Trophoblast cell (in vitro differentiated cells and primary cell): ENCODE results near the gene TMEM266.
A peak's percentile ranks its signal among the peaks of the same experiment; 100 is the strongest.

ENCODE experiments used
- DNase-seq, 2 donors: peaks; one replicate each; pipeline ENCODE4 v3.0.0-alpha.2; 2016
- H2AFZ ChIP-seq: 2 replicates; pipeline ENCODE4 v1.6.1; 2013; ENCODE audit warnings: low read length, moderate library complexity, mild to moderate bottlenecking; ENCODE audit not compliant: insufficient read depth, poor library complexity
- H2AK5ac ChIP-seq: 2 replicates; pipeline ENCODE4 v1.6.1; 2013; ENCODE audit warnings: mild to moderate bottlenecking, low read length
- H2BK120ac ChIP-seq: 2 replicates; pipeline ENCODE4 v1.6.1; 2013; ENCODE audit warnings: low read length, mild to moderate bottlenecking, moderate library complexity; ENCODE audit not compliant: insufficient read depth, poor library complexity
- H2BK12ac ChIP-seq: 2 replicates; pipeline ENCODE4 v1.6.1; 2013; ENCODE audit warnings: mild to moderate bottlenecking, low read length, moderate library complexity
- H2BK5ac ChIP-seq: 2 replicates; pipeline ENCODE4 v1.6.1; 2013; ENCODE audit warnings: low read length, low read depth, moderate library complexity, mild to moderate bottlenecking; ENCODE audit not compliant: poor library complexity
- H3K14ac ChIP-seq: 2 replicates; pipeline ENCODE4 v1.6.1; 2013; ENCODE audit warnings: mild to moderate bottlenecking, low read length
- H3K18ac ChIP-seq: 2 replicates; pipeline ENCODE4 v1.6.1; 2013; ENCODE audit warnings: mild to moderate bottlenecking, low read length
- H3K23ac ChIP-seq: 2 replicates; pipeline ENCODE4 v1.6.1; 2013; ENCODE audit warnings: low read length
- H3K27ac ChIP-seq: 2 replicates; pipeline ENCODE4 v1.5.1; 2013; ENCODE audit warnings: low read depth, mild to moderate bottlenecking, inconsistent platforms, low read length, moderate library complexity
- H3K27me3 ChIP-seq: 2 replicates; pipeline ENCODE4 v1.6.1; 2013; ENCODE audit warnings: inconsistent platforms, mild to moderate bottlenecking, low read length, moderate library complexity; ENCODE audit not compliant: insufficient read depth
- H3K36me3 ChIP-seq, 2 experiments: 1 replicate in 1 of 2; 2 replicates in 1 of 2; pipeline ENCODE4 v1.6.1; 2013; ENCODE audit warnings: low read length in 2 of 2, mild to moderate bottlenecking in 2 of 2, moderate library complexity in 1 of 2; ENCODE audit not compliant: insufficient read depth in 2 of 2, control insufficient read depth in 1 of 2
- H3K4ac ChIP-seq: 2 replicates; pipeline ENCODE4 v1.6.1; 2013; ENCODE audit warnings: low read depth, mild to moderate bottlenecking, low read length, moderate library complexity
- H3K4me1 ChIP-seq, 2 experiments: 1 replicate in 1 of 2; 2 replicates in 1 of 2; pipeline ENCODE4 v1.6.1; 2013; ENCODE audit warnings: low read length in 2 of 2, mild to moderate bottlenecking in 2 of 2, moderate library complexity in 1 of 2; ENCODE audit not compliant: insufficient read depth in 2 of 2, control insufficient read depth in 1 of 2
- H3K4me2 ChIP-seq: 2 replicates; pipeline ENCODE4 v1.6.1; 2013; ENCODE audit warnings: inconsistent platforms, mild to moderate bottlenecking, low read length, moderate library complexity
- H3K4me3 ChIP-seq: 2 replicates; pipeline ENCODE4 v1.5.1; 2013; ENCODE audit warnings: mild to moderate bottlenecking, low read depth, low read length, inconsistent platforms
- H3K79me1 ChIP-seq: one replicate; pipeline ENCODE4 v1.6.1; 2013; ENCODE audit warnings: low read length
- H3K79me2 ChIP-seq: 2 replicates; pipeline ENCODE4 v1.6.1; 2013; ENCODE audit warnings: low read length, mild to moderate bottlenecking; ENCODE audit not compliant: control insufficient read depth, insufficient read depth, poor library complexity
- H3K9ac ChIP-seq: 2 replicates; pipeline ENCODE4 v1.6.1; 2013; ENCODE audit warnings: mild to moderate bottlenecking, low read length
- H3K9me3 ChIP-seq: 2 replicates; pipeline ENCODE4 v1.6.1; 2013; ENCODE audit warnings: low read depth, mild to moderate bottlenecking, control low read depth, inconsistent platforms, low read length; ENCODE audit not compliant: insufficient read depth
- H4K12ac ChIP-seq: 2 replicates; pipeline ENCODE4 v1.6.1; 2013; ENCODE audit warnings: low read depth, mild to moderate bottlenecking, low read length, moderate library complexity
- H4K8ac ChIP-seq: 2 replicates; pipeline ENCODE4 v1.6.1; 2013; ENCODE audit warnings: low read depth, mild to moderate bottlenecking, low read length, moderate library complexity
- H4K91ac ChIP-seq: one replicate; pipeline ENCODE4 v1.6.1; 2013; ENCODE audit warnings: low read depth, mild to moderate bottlenecking, low read length, moderate library complexity
- WGBS: extraction: QIAGEN DNeasy Blood & Tissue Kit; methylation state at CpG from one replicate; pipeline ENCODE4 v1.1.7; 2013; ENCODE audit warnings: missing lambda C conversion rate; ENCODE audit not compliant: insufficient read length, insufficient coverage; ENCODE audit errors: extremely low coverage; 5-methylcytosine and 5-hydroxymethylcytosine counted together

TMEM266 gene

GRCh38 chr15:76024021-76024768 lies 35.6 kb upstream of the TMEM266 start:
- H2BK5ac ChIP-seq: no peak overlapping the region
- no peak overlapping the region for H3K18ac ChIP-seq
- H2BK12ac ChIP-seq: no peak overlapping the region
- H3K27ac ChIP-seq: no peak overlapping the region
- no peak overlapping the region for H3K4me3 ChIP-seq
- no peak overlapping the region for H2AFZ ChIP-seq
- no CpG with 5 or more reads among the region's 4 CpGs for WGBS
- H3K4me1 ChIP-seq: peaks cover 0 to 3% of the 10 kb centered on the region in 2 experiments
- no peak overlapping the region for H3K4ac ChIP-seq
- H4K91ac ChIP-seq: no peak overlapping the region
- no peaks in the 10 kb centered on the region for H3K9me3 ChIP-seq
- H3K9ac ChIP-seq: no peak overlapping the region
- no peak overlapping the region for H4K8ac ChIP-seq
- no peaks in the 10 kb centered on the region for H3K79me2 ChIP-seq
- no peaks in the 10 kb centered on the region for H3K36me3 ChIP-seq
- no peak overlapping the region for H3K23ac ChIP-seq
- no peak overlapping the region for H4K12ac ChIP-seq
- no peak overlapping the region for H2AK5ac ChIP-seq
- H3K14ac ChIP-seq: no peak overlapping the region
- no peaks in the 10 kb centered on the region for H3K79me1 ChIP-seq
- no peak overlapping the region for H2BK120ac ChIP-seq
- no peaks in the 10 kb centered on the region for H3K27me3 ChIP-seq
- peak; percentile 86 to 93 for DNase-seq
- H3K4me2 ChIP-seq: no peak overlapping the region

- H3K27ac ChIP-seq: no peak overlapping the region
- no peaks in the 10 kb centered on the region for H3K27me3 ChIP-seq
- H3K79me1 ChIP-seq: no peaks in the 10 kb centered on the region
- no peak overlapping the region for H3K18ac ChIP-seq
- no peak for DNase-seq
- H2BK5ac ChIP-seq: no peak overlapping the region
- H2AK5ac ChIP-seq: no peak overlapping the region
- no peak overlapping the region for H3K4me3 ChIP-seq
- no peak overlapping the region for H3K9ac ChIP-seq
- H2AFZ ChIP-seq: no peak overlapping the region
- H3K4me1 ChIP-seq: no peaks in the 10 kb centered on the region
- H3K14ac ChIP-seq: no peak overlapping the region
- no peak overlapping the region for H4K8ac ChIP-seq
- no peak overlapping the region for H4K91ac ChIP-seq
- WGBS: no CpG with 5 or more reads among the region's 1 CpG
- H3K79me2 ChIP-seq: no peaks in the 10 kb centered on the region
- no peaks in the 10 kb centered on the region for H3K36me3 ChIP-seq
- H3K23ac ChIP-seq: no peak overlapping the region
- no peaks in the 10 kb centered on the region for H3K9me3 ChIP-seq
- no peak overlapping the region for H2BK120ac ChIP-seq
- H3K4me2 ChIP-seq: no peak overlapping the region
- no peak overlapping the region for H2BK12ac ChIP-seq
- no peak overlapping the region for H3K4ac ChIP-seq
- no peak overlapping the region for H4K12ac ChIP-seq
Observed at GRCh38 chr15:76032046-76032445, 27.7 kb upstream of the TMEM266 start.

GRCh38 chr15:76033438-76033837 lies 26.3 kb upstream of the TMEM266 start:
- no peak for DNase-seq
- Histone ChIP-seq H2BK12ac (no peak overlapping the region), H3K9me3 (no peaks in the 10 kb centered on the region), H3K9ac (no peak overlapping the region), H3K79me2 (no peaks in the 10 kb centered on the region), H2AK5ac (no peak overlapping the region), H2AFZ (no peak overlapping the region), H4K91ac (no peak overlapping the region), H4K12ac (no peak overlapping the region), H3K4me3 (no peak overlapping the region), H3K23ac (no peak overlapping the region), H3K14ac (no peak overlapping the region), H3K4ac (no peak overlapping the region), H3K36me3 (no peaks in the 10 kb centered on the region), H4K8ac (no peak overlapping the region), H2BK120ac (no peak overlapping the region), H3K27me3 (no peaks in the 10 kb centered on the region), H3K18ac (no peak overlapping the region), H3K79me1 (no peaks in the 10 kb centered on the region), H3K4me1 (no peaks in the 10 kb centered on the region), H3K4me2 (no peak overlapping the region), H3K27ac (no peak overlapping the region), H2BK5ac (no peak overlapping the region)
- no CpG with 5 or more reads among the region's 1 CpG for WGBS

- H3K23ac ChIP-seq: no peak overlapping the region
- no peaks in the 10 kb centered on the region for H3K4me1 ChIP-seq
- no peak overlapping the region for H2AK5ac ChIP-seq
- no peaks in the 10 kb centered on the region for H3K79me1 ChIP-seq
- no peak overlapping the region for H2BK5ac ChIP-seq
- no peak overlapping the region for H2BK120ac ChIP-seq
- H3K18ac ChIP-seq: no peak overlapping the region
- no peaks in the 10 kb centered on the region for H3K9me3 ChIP-seq
- no peak overlapping the region for H2AFZ ChIP-seq
- no peak overlapping the region for H3K4me3 ChIP-seq
- H3K27me3 ChIP-seq: no peaks in the 10 kb centered on the region
- no peak overlapping the region for H3K9ac ChIP-seq
- DNase-seq: no peak
- no peak overlapping the region for H4K12ac ChIP-seq
- no CpG with 5 or more reads among the region's 2 CpGs for WGBS
- no peak overlapping the region for H3K4ac ChIP-seq
- no peaks in the 10 kb centered on the region for H3K36me3 ChIP-seq
- no peak overlapping the region for H4K91ac ChIP-seq
- H3K14ac ChIP-seq: no peak overlapping the region
- H3K79me2 ChIP-seq: no peaks in the 10 kb centered on the region
- H2BK12ac ChIP-seq: no peak overlapping the region
- H3K27ac ChIP-seq: no peak overlapping the region
- no peak overlapping the region for H3K4me2 ChIP-seq
- H4K8ac ChIP-seq: no peak overlapping the region
Observed at GRCh38 chr15:76034111-76034510, 25.7 kb upstream of the TMEM266 start.
